GM06990 (cell line): Measurements from ENCODE around the gene FAM187B.

Source experiments
- DNase-seq: peaks from one replicate; pipeline ENCODE4 v3.0.0-alpha.2; 2011; ENCODE audit not compliant: insufficient read length; ENCODE audit errors: extremely low read depth
- H3K27me3 ChIP-seq: replicated peaks from 2 replicates; pipeline ENCODE4 v1.6.0; 2011; ENCODE audit warnings: low read length; ENCODE audit not compliant: control insufficient read depth, insufficient read depth
- H3K36me3 ChIP-seq: 2 replicates; pipeline ENCODE4 v1.5.1; 2011; ENCODE audit warnings: low read length; ENCODE audit not compliant: control insufficient read depth, insufficient read depth
- H3K4me3 ChIP-seq: replicated peaks from 2 replicates; pipeline ENCODE4 v1.5.1; 2011; ENCODE audit warnings: low read depth, mild to moderate bottlenecking, control low read depth, low read length
- TF ChIP-seq, protein P1 (sequence below): IDR thresholded peaks from 2 replicates; pipeline ENCODE4 v1.5.1; 2011; ENCODE audit warnings: low read length, control low read depth, mild to moderate bottlenecking, inconsistent platforms; ENCODE audit not compliant: insufficient read depth, poor library complexity, severe bottlenecking

The FAM187B gene

DNA sequence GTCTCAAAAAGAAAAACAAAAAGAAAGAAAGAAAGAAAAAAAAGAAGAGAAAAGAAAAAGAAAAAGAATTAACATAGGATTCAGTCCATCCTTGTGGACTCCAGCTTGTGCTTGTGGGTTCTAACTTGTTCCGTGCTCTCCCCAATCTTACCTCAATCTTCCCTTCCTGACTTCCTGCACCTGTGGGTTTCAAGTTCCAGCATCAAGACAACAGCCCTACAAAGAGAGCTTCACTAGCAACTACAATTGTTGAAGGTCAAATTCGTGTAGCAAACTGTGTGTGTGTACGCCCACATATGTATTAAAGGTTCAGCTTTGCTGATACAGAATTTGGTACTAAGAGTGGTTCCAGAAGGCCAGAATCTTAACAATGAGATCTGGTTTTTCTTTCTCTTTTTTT is 48.7 kb downstream of the FAM187B start:
- Histone ChIP-seq H3K36me3 (no peaks in the 10 kb centered on the region), H3K4me3 (no peak overlapping the region), H3K27me3 (no peaks in the 10 kb centered on the region)
- TF ChIP-seq, protein P1, sequence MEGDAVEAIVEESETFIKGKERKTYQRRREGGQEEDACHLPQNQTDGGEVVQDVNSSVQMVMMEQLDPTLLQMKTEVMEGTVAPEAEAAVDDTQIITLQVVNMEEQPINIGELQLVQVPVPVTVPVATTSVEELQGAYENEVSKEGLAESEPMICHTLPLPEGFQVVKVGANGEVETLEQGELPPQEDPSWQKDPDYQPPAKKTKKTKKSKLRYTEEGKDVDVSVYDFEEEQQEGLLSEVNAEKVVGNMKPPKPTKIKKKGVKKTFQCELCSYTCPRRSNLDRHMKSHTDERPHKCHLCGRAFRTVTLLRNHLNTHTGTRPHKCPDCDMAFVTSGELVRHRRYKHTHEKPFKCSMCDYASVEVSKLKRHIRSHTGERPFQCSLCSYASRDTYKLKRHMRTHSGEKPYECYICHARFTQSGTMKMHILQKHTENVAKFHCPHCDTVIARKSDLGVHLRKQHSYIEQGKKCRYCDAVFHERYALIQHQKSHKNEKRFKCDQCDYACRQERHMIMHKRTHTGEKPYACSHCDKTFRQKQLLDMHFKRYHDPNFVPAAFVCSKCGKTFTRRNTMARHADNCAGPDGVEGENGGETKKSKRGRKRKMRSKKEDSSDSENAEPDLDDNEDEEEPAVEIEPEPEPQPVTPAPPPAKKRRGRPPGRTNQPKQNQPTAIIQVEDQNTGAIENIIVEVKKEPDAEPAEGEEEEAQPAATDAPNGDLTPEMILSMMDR: no peak
- no peak for DNase-seq

DNA sequence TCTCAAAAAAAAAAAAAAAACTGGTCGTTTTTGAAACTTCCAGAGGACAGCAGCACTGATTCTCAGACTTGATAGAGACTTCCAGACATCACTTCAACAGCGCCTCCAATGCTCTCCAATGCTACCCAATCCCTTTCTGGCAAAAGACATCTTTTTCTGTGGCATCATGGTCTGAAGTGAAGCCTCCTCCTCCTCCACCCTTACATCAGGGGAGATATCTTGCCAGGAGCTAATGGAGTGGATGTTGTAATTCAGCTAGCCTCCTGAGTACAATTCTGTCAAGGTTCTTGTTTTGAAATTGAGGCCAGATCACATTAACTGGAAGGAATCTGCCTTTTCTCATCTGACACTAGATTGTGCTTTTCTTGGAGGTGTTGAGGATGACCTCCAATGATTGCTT is 49.8 kb downstream of the FAM187B start:
- Histone ChIP-seq H3K4me3 (no peak overlapping the region), H3K36me3 (no peaks in the 10 kb centered on the region), H3K27me3 (no peaks in the 10 kb centered on the region)
- TF ChIP-seq, protein P1: no peak
- DNase-seq: no peak

DNA sequence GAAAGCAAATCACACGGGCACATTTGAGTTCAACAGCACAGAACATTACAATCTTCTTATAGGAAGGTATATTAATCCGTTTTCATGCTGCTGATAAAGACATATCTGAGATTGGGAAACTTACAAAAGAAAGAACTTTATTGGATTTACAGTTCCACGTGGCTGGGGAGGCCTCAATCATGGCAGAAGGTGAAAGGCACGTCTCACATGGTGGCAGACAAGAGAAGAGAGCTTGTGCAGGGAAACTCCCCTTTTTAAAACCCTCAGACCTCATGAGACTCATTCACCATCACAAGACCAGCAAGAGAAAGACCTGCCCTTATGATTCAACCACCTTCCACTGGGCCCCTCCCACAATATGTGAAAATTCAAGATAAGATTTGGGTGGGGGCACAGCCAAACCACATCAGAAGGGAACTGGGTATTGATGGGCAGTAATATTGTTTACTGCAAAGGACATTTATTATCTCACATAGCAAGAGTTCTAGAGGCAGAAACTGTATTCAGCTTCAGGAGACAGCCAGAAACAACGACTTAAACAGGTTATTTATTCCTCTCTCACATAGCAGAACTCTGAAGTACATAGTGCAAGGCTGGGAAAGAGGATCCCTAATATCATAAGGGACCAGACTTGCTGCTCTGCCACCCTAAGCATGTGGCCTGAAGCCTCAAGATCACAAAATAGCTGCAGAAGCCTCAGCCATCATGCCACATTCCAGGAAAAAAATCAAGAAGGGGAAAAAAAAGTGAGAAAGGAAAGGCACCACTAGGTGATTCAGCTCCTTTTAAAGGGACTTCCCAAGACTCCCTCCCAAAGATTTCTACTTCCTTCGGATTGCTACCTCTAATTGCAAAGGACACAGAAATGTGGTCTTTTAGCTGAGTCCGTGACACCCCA is 50.9 kb downstream of the FAM187B start:
- TF ChIP-seq, protein P1: no peak
- Histone ChIP-seq H3K36me3 (no peaks in the 10 kb centered on the region), H3K4me3 (no peak overlapping the region), H3K27me3 (no peaks in the 10 kb centered on the region)
- no peak for DNase-seq

DNA sequence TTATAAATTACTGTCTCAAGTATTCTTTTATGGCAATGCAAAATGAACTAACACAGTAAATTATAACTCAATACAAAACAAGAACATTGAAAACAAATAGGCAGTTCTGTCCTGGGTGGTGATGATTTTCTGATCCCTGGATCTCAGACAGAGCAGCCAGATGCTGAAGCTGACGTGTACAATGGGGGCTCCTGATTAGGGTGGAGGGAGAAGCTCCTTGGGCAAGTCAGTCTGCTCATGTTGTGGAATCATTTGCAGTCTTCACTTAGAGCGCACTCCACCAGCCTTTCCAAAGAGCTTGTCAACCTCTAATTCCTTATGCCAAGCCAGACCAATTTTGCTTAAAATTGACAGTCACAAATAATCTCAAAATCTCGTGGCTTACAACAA is 52.4 kb downstream of the FAM187B start:
- no peaks in the 10 kb centered on the region for H3K27me3 ChIP-seq
- no peak overlapping the region for H3K4me3 ChIP-seq
- DNase-seq: no peak
- TF ChIP-seq, protein P1: no peak
- no peaks in the 10 kb centered on the region for H3K36me3 ChIP-seq
